Trophoblast cell (in vitro differentiated cells and primary cell): ENCODE measurements around the gene SEPTIN10.

ENCODE experiments used
- DNase-seq, 2 donors: peaks; one replicate each; pipeline ENCODE4 v3.0.0-alpha.2; 2016
- H2AFZ ChIP-seq: 2 replicates; pipeline ENCODE4 v1.6.1; 2013; ENCODE audit warnings: low read length, moderate library complexity, mild to moderate bottlenecking; ENCODE audit not compliant: insufficient read depth, poor library complexity
- H2AK5ac ChIP-seq: 2 replicates; pipeline ENCODE4 v1.6.1; 2013; ENCODE audit warnings: mild to moderate bottlenecking, low read length
- H2BK120ac ChIP-seq: 2 replicates; pipeline ENCODE4 v1.6.1; 2013; ENCODE audit warnings: low read length, mild to moderate bottlenecking, moderate library complexity; ENCODE audit not compliant: insufficient read depth, poor library complexity
- H2BK12ac ChIP-seq: 2 replicates; pipeline ENCODE4 v1.6.1; 2013; ENCODE audit warnings: mild to moderate bottlenecking, low read length, moderate library complexity
- H2BK5ac ChIP-seq: 2 replicates; pipeline ENCODE4 v1.6.1; 2013; ENCODE audit warnings: low read length, low read depth, moderate library complexity, mild to moderate bottlenecking; ENCODE audit not compliant: poor library complexity
- H3K14ac ChIP-seq: 2 replicates; pipeline ENCODE4 v1.6.1; 2013; ENCODE audit warnings: mild to moderate bottlenecking, low read length
- H3K18ac ChIP-seq: 2 replicates; pipeline ENCODE4 v1.6.1; 2013; ENCODE audit warnings: mild to moderate bottlenecking, low read length
- H3K23ac ChIP-seq: 2 replicates; pipeline ENCODE4 v1.6.1; 2013; ENCODE audit warnings: low read length
- H3K27ac ChIP-seq: 2 replicates; pipeline ENCODE4 v1.5.1; 2013; ENCODE audit warnings: low read depth, mild to moderate bottlenecking, inconsistent platforms, low read length, moderate library complexity
- H3K27me3 ChIP-seq: 2 replicates; pipeline ENCODE4 v1.6.1; 2013; ENCODE audit warnings: inconsistent platforms, mild to moderate bottlenecking, low read length, moderate library complexity; ENCODE audit not compliant: insufficient read depth
- H3K36me3 ChIP-seq, 2 experiments: 1 replicate in 1 of 2; 2 replicates in 1 of 2; pipeline ENCODE4 v1.6.1; 2013; ENCODE audit warnings: low read length in 2 of 2, mild to moderate bottlenecking in 2 of 2, moderate library complexity in 1 of 2; ENCODE audit not compliant: insufficient read depth in 2 of 2, control insufficient read depth in 1 of 2
- H3K4ac ChIP-seq: 2 replicates; pipeline ENCODE4 v1.6.1; 2013; ENCODE audit warnings: low read depth, mild to moderate bottlenecking, low read length, moderate library complexity
- H3K4me1 ChIP-seq, 2 experiments: 1 replicate in 1 of 2; 2 replicates in 1 of 2; pipeline ENCODE4 v1.6.1; 2013; ENCODE audit warnings: low read length in 2 of 2, mild to moderate bottlenecking in 2 of 2, moderate library complexity in 1 of 2; ENCODE audit not compliant: insufficient read depth in 2 of 2, control insufficient read depth in 1 of 2
- H3K4me2 ChIP-seq: 2 replicates; pipeline ENCODE4 v1.6.1; 2013; ENCODE audit warnings: inconsistent platforms, mild to moderate bottlenecking, low read length, moderate library complexity
- H3K4me3 ChIP-seq: 2 replicates; pipeline ENCODE4 v1.5.1; 2013; ENCODE audit warnings: mild to moderate bottlenecking, low read depth, low read length, inconsistent platforms
- H3K79me1 ChIP-seq: one replicate; pipeline ENCODE4 v1.6.1; 2013; ENCODE audit warnings: low read length
- H3K79me2 ChIP-seq: 2 replicates; pipeline ENCODE4 v1.6.1; 2013; ENCODE audit warnings: low read length, mild to moderate bottlenecking; ENCODE audit not compliant: control insufficient read depth, insufficient read depth, poor library complexity
- H3K9ac ChIP-seq: 2 replicates; pipeline ENCODE4 v1.6.1; 2013; ENCODE audit warnings: mild to moderate bottlenecking, low read length
- H3K9me3 ChIP-seq: 2 replicates; pipeline ENCODE4 v1.6.1; 2013; ENCODE audit warnings: low read depth, mild to moderate bottlenecking, control low read depth, inconsistent platforms, low read length; ENCODE audit not compliant: insufficient read depth
- H4K12ac ChIP-seq: 2 replicates; pipeline ENCODE4 v1.6.1; 2013; ENCODE audit warnings: low read depth, mild to moderate bottlenecking, low read length, moderate library complexity
- H4K8ac ChIP-seq: 2 replicates; pipeline ENCODE4 v1.6.1; 2013; ENCODE audit warnings: low read depth, mild to moderate bottlenecking, low read length, moderate library complexity
- H4K91ac ChIP-seq: one replicate; pipeline ENCODE4 v1.6.1; 2013; ENCODE audit warnings: low read depth, mild to moderate bottlenecking, low read length, moderate library complexity
- WGBS: extraction: QIAGEN DNeasy Blood & Tissue Kit; methylation state at CpG from one replicate; pipeline ENCODE4 v1.1.7; 2013; ENCODE audit warnings: missing lambda C conversion rate; ENCODE audit not compliant: insufficient read length, insufficient coverage; ENCODE audit errors: extremely low coverage; 5-methylcytosine and 5-hydroxymethylcytosine counted together

Gene SEPTIN10

GRCh38 chr2:109547280-109547679 lies 66.5 kb downstream of the SEPTIN10 start:
- Histone ChIP-seq H3K9ac (no peak overlapping the region), H2AK5ac (no peak overlapping the region), H3K4me1 (no peaks in the 10 kb centered on the region), H3K4ac (no peak overlapping the region), H3K18ac (no peak overlapping the region), H3K4me2 (no peak overlapping the region), H3K9me3 (no peaks in the 10 kb centered on the region), H2BK12ac (no peak overlapping the region), H3K79me1 (peaks cover 1% of the 10 kb centered on the region), H3K4me3 (no peak overlapping the region), H3K36me3 (peaks cover 13 to 20% of the 10 kb centered on the region in 2 experiments), H3K27ac (no peak overlapping the region), H4K12ac (no peak overlapping the region), H2BK5ac (no peak overlapping the region), H3K79me2 (no peaks in the 10 kb centered on the region), H3K27me3 (no peaks in the 10 kb centered on the region), H2BK120ac (no peak overlapping the region), H3K14ac (no peak overlapping the region), H4K8ac (no peak overlapping the region), H2AFZ (no peak overlapping the region), H3K23ac (no peak overlapping the region), H4K91ac (no peak overlapping the region)
- no peak for DNase-seq
- no CpG with 5 or more reads among the region's 2 CpGs for WGBS

GRCh38 chr2:109545828-109546713 lies 67.7 kb downstream of the SEPTIN10 start:
- Histone ChIP-seq H3K4me2 (no peak overlapping the region), H4K12ac (no peak overlapping the region), H4K91ac (no peak overlapping the region), H2BK12ac (no peak overlapping the region), H3K23ac (no peak overlapping the region), H4K8ac (no peak overlapping the region), H3K9ac (no peak overlapping the region), H2AFZ (no peak overlapping the region), H3K9me3 (no peaks in the 10 kb centered on the region), H2AK5ac (no peak overlapping the region), H2BK120ac (no peak overlapping the region), H3K27me3 (no peaks in the 10 kb centered on the region), H3K14ac (no peak overlapping the region), H3K79me1 (peaks cover 1% of the 10 kb centered on the region), H3K18ac (no peak overlapping the region), H3K27ac (no peak overlapping the region), H2BK5ac (no peak overlapping the region), H3K79me2 (no peaks in the 10 kb centered on the region), H3K4me1 (no peaks in the 10 kb centered on the region), H3K4me3 (no peak overlapping the region), H3K36me3 (peaks cover 8 to 18% of the 10 kb centered on the region in 2 experiments), H3K4ac (no peak overlapping the region)
- peak; percentile 56 to 85 for DNase-seq
- WGBS = no CpG with 5 or more reads among the region's 10 CpGs

DNA sequence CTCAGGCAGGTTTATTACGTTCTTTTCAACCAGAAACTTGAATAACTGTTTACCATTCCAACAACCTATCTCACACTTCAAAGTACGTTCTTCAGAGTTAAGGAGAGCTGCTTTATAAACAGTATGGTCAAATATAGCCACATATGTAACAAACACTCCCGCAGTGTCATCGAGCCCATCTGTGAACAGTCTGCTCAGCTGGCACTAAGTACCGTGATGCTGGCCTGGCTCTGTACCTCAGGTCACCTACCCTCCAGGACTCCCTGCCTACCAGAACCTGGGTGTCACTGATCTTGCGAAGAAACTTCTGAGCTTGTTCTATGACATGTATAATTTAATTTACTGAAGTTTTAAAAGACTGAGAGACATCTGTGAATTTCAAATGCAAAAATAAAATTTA lies 71.4 kb downstream of the SEPTIN10 start:
- H2AFZ ChIP-seq = no peak overlapping the region
- no peak overlapping the region for H3K23ac ChIP-seq
- H3K27me3 ChIP-seq = no peaks in the 10 kb centered on the region
- H3K4me3 ChIP-seq = no peak overlapping the region
- H3K4me1 ChIP-seq = no peaks in the 10 kb centered on the region
- peaks cover 6 to 13% of the 10 kb centered on the region in 2 experiments for H3K36me3 ChIP-seq
- no CpG with 5 or more reads among the region's 6 CpGs for WGBS
- H3K4me2 ChIP-seq = no peak overlapping the region
- no peaks in the 10 kb centered on the region for H3K79me2 ChIP-seq
- H3K9me3 ChIP-seq = peaks cover 1% of the 10 kb centered on the region
- H2BK12ac ChIP-seq = no peak overlapping the region
- H3K9ac ChIP-seq = no peak overlapping the region
- H3K14ac ChIP-seq = no peak overlapping the region
- H2BK5ac ChIP-seq = no peak overlapping the region
- H4K8ac ChIP-seq = no peak overlapping the region
- H3K4ac ChIP-seq = no peak overlapping the region
- no peak overlapping the region for H3K18ac ChIP-seq
- H4K91ac ChIP-seq = no peak overlapping the region
- no peak for DNase-seq
- no peak overlapping the region for H2AK5ac ChIP-seq
- no peak overlapping the region for H3K27ac ChIP-seq
- no peak overlapping the region for H2BK120ac ChIP-seq
- no peak overlapping the region for H4K12ac ChIP-seq
- peaks cover 1% of the 10 kb centered on the region for H3K79me1 ChIP-seq

- Histone ChIP-seq H3K4ac (no peak overlapping the region), H4K8ac (no peak overlapping the region), H2BK120ac (no peak overlapping the region), H3K9ac (no peak overlapping the region), H2BK5ac (no peak overlapping the region), H4K91ac (no peak overlapping the region), H3K36me3 (peaks cover 2 to 5% of the 10 kb centered on the region in 2 experiments), H3K4me1 (peaks cover 9 to 10% of the 10 kb centered on the region in 2 experiments), H3K14ac (no peak overlapping the region), H3K4me2 (no peak overlapping the region), H3K27ac (no peak overlapping the region), H3K18ac (no peak overlapping the region), H2AK5ac (no peak overlapping the region), H3K79me2 (no peaks in the 10 kb centered on the region), H3K9me3 (peaks cover 5% of the 10 kb centered on the region), H4K12ac (no peak overlapping the region), H3K4me3 (no peak overlapping the region), H2AFZ (no peak overlapping the region), H3K79me1 (no peaks in the 10 kb centered on the region), H3K23ac (no peak overlapping the region), H3K27me3 (no peaks in the 10 kb centered on the region), H2BK12ac (no peak overlapping the region)
- DNase-seq = peak in 1 of 2 donors; percentile 42
- no CpG with 5 or more reads among the region's 8 CpGs for WGBS
Measured at GRCh38 chr2:109538546-109538945, 75.2 kb downstream of the SEPTIN10 start.
